Stomach (tissue), 4 donors: Measurements from ENCODE around the gene AGBL3.

Experiments used
- EP300 ChIP-seq: sonication (generic); formaldehyde crosslinking; IDR thresholded peaks from one replicate; pipeline ENCODE4 v1.6.1; 2017; ENCODE audit warnings: antibody characterized with exemption
- POLR2A ChIP-seq, 4 donors: fragments of 450-650 bp; IDR thresholded peaks; one replicate each; pipeline ENCODE4 v1.6.1; 2016; ENCODE audit warnings: antibody characterized with exemption in 4 of 4, control low read depth in 2 of 4, mild to moderate bottlenecking in 1 of 4, moderate library complexity in 1 of 4
- POLR2AphosphoS5 ChIP-seq, 3 donors: sonication (generic); formaldehyde crosslinking; IDR thresholded peaks; one replicate each; pipeline ENCODE4 v1.6.1; 2016; ENCODE audit warnings: antibody characterized with exemption in 3 of 3
- TF ChIP-seq, protein P1 (sequence below), 7 experiments: fragments of 450-650 bp in 4 of 7; fragments of 200-600 bp in 3 of 7; sonication (generic) in 3 of 7; IDR thresholded peaks; one replicate each; pipeline ENCODE4 v1.5.1; 2016 to 2019; ENCODE audit warnings: antibody characterized with exemption in 7 of 7, control low read depth in 2 of 7, mild to moderate bottlenecking in 1 of 7

DNA sequence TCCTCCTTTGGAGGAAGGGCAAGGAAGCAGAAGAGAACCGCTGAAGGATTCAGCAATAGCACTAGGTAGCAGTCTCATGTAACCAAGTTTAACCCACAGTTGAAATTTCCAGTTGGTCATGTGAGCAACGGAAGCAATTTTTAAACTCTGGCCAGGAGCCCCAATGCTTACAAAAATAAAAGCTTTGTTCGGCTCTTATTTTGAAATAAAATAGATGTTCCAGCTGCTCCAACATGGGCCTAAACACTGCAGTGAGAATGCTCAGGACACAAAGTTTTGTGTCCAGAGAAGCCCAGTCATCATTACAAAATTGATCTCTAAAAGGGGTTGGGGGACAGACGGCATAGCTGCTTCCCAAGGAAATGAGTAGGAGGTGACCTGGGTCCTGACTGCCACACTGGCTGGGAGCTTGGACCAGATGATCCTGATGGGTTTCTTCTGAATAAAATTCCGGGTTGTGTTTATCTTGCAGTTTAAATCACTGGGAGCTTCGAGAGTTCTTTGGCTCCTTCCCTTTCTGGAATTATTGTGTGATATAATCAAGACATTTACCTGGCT, 161.1 kb downstream of the AGBL3 start:
- TF ChIP-seq, protein P1, sequence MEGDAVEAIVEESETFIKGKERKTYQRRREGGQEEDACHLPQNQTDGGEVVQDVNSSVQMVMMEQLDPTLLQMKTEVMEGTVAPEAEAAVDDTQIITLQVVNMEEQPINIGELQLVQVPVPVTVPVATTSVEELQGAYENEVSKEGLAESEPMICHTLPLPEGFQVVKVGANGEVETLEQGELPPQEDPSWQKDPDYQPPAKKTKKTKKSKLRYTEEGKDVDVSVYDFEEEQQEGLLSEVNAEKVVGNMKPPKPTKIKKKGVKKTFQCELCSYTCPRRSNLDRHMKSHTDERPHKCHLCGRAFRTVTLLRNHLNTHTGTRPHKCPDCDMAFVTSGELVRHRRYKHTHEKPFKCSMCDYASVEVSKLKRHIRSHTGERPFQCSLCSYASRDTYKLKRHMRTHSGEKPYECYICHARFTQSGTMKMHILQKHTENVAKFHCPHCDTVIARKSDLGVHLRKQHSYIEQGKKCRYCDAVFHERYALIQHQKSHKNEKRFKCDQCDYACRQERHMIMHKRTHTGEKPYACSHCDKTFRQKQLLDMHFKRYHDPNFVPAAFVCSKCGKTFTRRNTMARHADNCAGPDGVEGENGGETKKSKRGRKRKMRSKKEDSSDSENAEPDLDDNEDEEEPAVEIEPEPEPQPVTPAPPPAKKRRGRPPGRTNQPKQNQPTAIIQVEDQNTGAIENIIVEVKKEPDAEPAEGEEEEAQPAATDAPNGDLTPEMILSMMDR (IDR thresholded peaks at IDR 0.05), result no peak
- peak; percentile 19 for TF ChIP-seq EP300
- TF ChIP-seq POLR2AphosphoS5 (IDR thresholded peaks at IDR 0.05), result peak in 1 of 3 donors; percentile 41
- no peak for TF ChIP-seq POLR2A (IDR thresholded peaks at IDR 0.05)
